HG03064 (cell line): ENCODE results near the gene F8.
"Not testable (repeated sequence)": the region's sequence is repeated elsewhere in the genome, so short reads cannot be mapped to it uniquely, and the experiment has no call there.

Source experiments
- ATAC-seq: cut with Tn5 transposase; IDR thresholded peaks from one replicate; pipeline ENCODE4 v1.9.1; 2021; ENCODE audit warnings: low read depth; ENCODE audit not compliant: unreplicated experiment

Gene F8

DNA sequence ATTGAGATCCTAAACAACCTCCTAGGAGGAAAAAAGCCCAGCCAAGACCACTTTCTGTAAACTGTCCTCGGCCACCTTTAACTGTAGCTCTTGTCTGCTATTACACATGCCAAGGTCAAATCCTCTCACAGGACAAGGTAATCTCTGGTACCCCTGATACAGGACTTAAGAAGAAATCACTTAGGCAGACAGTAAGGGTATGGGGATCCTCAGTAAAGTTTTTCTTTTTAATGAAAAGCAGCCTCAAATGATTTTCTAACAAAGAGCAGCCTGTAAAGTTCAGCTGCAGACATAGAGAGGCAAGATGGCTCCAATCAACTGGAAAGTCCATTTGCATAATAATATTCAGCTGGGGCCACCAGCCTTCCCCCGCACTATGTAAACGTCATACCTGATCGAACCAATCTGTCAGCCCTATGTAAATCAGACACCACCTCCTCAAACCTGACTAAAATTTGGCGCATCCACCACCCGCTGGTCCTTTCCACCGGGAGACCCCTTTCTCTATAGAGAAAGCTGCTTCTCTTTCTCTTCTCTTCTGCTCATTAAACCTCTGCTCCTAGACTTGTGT is 202.7 kb downstream of the F8 start:
- ATAC-seq, result no peak

DNA sequence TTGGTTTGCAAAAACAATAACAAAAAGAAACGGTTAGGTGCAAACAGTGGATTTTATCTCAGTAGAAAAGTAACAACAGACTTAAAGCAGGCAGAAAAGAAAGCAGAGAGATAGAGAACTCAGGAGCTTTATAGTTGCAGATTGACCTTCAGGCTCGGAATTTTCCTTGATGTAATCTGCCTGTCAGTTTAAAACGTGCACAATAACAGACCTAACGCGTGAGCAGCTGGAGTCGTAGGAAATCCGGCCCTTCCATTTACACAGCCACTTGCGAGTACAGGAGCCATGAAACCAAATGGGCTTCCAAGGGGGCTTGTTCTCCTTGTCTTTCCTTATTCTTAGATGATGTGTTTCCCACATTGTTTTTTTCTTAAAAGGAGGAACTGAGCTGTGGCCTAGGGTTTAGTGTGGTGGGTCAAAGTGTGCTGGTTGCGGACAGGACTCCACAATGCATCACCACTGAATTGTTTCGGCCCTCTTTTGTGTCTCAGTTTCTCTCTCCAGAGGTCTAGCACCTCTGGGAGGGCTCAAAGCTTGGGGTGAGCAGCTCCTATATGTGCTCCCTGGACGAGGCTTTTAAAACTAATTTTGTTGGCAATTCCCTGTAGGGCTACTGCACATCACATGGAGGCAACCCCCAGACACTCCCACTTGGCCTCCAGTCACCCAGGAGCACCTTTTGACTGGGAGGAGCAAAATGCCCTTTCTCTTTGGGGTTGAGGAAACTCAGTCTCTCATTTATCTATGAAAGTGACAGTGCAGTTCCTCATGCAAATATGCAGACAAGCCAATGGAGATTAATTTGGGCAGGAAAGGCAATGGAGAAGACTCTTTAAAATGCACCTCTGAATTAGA is 203.4 kb downstream of the F8 start:
- ATAC-seq, result no peak

DNA sequence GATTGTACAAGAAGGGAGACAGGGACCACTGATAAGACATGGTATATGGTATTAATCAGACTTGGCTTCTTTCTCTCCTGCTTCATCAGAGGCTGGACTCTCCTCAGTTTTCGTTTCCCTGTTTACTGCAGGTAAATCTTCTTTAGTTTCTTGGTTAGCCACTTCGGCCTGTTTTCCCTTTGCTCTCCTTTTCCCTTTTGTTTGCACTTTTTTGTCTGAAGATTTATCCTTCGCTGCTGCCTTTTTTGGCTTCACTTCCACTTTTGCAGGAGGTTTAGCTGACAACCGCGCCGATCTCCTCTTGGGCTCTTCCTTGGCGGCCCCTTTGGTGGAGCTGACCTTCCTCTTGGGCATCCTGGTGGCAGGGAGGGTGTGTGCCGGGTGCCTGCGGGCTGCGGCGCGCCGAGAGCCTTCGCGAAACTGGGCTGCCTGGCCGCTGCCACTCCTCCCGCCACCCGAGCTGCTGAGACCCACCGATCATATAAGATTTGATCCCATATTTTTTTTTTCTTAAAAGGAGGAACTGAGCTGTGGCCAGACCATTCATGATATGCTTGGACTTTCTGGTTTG is 205.4 kb downstream of the F8 start:
- ATAC-seq, result not testable (repeated sequence)

DNA sequence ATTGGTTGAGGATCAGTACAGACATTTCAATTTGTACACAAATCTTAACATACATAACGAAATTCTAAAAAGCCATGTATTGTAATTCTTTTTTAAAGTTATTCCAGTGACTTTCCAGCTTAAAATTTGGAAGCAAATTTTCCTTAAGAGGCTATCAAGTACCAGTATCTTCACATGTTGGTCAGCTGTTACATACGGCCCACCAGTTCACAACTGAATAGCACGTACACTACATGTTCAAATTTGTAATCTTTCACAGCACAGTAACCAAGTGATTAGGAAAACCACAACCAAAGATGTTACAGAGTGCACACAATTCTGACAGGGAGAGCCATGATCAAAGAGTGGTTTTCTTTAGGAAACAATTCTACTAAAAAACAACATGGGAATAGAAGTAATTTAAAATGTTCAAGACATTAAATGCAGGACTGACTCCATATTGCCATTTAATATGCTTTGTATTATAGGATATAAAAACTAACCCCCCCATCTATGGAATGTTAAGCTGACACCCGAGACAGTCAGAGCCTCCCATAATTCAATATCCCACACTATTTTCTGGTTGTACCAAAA is 206.1 kb downstream of the F8 start:
- not testable (repeated sequence) for ATAC-seq

DNA sequence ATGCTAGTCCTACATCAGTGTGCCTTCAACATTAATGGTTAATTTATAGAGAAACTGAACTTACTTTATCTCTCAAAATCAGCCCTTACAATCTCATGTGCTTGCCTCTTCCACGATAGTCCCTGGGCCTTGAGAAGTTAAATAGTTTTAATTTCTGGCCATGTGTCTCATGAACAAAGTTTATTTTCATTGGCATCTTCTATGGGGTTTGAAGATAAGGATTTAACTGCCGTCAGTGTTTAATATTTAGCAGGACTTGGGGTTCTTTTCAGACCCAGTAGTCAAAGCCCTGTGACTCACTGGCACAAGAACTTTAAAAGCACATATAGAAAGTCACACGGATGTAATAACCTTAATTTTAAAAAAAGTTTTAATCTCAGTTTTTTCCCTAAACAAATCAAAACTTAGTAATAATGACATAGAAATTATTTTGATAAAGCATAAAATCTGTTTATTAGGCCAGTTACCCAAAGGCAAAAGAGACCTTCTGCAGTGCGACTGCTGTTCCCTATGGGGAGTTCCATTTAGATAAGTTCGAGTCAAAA is 207.2 kb downstream of the F8 start:
- no peak for ATAC-seq

DNA sequence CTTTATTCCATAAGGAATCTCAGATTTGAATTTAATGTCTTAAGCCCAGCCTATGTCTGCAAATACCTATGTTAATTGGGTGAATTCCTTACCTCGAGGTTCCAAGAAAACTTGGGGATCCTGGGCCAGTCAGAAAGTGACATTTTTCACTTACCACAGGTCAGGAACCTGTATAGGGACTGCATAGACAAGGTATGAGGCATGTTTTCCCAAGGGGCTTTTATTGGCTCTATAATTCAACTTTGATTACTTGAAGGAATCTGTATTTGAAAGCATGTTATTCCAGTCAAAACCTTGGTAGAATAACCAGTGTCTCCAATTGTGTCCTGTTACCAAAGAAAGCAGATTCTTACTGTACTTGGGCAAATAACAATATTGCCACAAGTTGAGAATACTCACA is 208.7 kb downstream of the F8 start:
- no peak for ATAC-seq

DNA sequence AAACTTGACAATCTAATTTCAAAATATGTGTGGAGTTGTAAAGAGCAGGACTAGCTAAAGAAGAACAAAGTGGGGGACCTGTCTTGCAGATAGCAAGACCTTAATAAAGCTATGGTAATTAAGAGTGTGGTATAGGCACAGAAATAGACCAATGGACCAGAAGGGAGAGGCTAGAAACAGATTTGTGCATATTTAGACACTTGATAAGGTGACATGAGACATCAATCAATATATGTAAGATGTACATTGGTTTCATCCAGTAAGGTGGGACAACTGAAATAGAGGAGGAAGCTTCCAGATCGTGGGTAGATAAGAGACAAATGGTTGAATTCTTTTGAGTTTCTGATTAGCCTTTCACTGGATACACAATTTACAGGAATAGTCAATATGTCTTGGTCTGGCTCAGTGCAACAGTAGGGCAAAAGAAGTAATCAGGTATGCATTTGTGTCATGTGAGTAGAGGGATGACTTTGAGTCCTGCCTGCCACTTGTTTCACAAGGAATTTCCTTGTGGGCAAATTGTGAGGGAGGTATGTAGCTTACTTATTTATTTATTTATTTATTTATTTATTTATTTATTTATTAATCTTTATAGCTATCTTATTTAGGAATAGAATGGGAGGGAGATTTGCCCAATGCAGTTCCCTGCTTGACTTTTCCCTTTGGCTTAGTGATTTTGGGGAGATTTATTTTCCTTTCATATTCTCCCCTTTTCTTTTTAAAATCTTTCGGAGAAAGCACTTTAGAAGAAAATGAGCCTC is 210.0 kb downstream of the F8 start:
- ATAC-seq, result no peak

DNA sequence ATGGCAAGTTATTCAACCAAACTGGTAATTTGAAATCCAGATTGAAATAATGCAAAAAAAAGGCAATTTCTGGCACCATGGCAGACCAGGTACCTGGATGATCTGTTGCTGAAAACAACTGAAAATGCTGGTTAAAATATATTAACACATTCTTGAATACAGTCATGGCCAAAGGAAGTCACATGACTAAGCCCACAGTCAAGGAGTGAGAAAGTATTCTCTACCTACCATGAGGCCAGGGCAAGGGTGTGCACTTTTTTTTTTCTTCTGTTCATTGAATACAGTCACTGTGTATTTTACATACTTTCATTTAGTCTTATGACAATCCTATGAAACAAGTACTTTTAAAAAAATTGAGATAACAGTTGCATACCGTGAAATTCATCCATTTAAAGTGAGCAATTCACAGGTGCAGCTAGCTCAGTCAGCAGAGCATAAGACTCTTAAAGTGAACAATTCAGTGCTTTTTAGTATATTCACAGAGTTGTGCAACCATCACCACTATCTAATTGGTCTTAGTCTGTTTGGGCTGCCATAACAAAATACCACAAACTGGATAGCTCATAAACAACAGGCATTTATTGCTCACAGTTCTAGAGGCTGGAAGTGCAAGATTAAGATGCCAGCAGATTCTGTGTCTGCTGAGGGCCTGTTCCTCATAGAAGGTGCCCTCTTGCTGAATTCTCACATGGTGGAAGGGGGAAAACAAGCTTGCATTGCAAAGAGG is 212.4 kb downstream of the F8 start:
- no peak for ATAC-seq

DNA sequence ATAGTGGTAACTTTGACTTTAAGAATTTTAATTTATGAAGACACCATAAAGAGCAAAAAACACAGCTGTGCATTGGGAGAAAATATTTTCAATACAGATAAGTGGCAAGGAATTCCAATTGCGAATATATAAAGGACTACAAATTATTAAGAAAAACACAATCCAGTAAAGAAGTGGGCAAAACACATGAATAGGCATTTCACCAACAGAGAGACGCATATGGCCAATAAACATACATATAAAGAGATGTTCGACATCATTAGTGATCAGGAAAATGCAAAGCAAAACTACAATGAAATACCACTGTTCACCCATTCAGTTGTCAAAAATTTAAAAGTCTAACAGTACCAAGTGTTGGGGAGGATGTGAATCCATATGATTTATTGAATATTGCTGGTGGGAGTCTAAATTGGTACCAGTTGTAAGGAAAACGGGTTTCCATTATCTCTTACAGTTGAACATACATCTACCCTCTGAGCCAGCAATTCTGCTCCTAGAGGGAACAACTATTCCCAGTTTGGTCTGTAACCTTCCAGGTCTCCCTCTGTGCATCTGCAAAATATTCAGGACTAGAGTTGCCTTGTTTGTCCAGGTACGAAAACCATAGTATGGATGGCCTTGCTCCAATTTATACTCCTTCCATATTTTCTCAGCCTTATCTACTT is 215.6 kb downstream of the F8 start:
- ATAC-seq, result no peak

DNA sequence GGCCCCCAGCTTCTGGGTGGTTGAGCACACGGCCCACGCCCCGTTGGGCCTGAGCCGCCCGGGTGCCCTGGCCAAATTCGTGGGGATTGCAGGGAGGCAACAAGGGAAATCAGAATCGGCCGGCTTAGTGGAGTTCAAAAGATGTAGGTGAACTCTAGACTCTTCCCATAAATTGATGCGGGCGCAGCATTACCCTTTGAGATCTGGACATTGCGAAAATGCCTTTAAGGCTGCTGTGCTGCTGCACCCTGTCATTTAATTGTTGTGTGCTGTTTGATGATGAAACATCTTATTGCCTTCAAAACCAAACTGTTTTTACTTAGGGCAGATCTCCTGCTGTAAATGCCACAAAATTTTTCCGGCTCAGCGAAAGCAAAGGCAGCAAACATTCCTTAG is 216.8 kb downstream of the F8 start:
- ATAC-seq, result no peak

DNA sequence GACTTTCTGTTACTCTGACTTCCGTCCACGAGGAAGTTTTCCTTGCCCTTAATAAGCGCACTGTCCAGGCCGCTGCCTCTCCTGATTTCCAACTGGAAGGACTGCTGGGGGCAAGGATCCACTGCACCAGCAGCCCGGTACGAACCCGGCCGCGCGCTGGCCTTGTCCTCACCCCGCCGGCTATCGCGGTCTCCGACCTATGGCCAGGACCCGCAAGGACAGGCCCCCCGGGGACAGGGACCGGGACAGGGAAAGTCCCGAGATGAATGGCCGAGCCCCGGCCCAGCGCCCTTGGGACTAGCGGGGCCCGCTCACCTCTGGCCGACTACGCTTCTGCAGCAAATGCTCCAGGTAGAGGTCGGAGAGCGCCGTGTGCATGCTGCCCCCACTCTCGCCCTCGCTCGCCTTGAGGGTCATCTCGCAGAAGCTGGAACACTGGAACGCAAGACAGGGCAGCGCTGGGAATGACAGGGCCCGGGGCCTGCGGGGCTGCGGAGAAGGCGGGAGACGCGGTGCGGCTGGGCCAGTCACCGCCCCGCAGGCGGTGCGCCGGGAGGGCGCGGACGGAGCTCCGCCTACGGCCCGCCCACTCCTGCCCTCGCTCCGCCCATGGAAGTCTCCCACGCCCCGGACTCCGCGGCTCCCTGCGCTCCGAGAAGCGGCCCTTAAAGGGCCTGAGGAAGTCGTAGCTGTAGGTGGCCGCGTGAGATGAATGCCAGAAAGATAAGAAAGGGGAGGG is 217.4 kb downstream of the F8 start, which contains the start of gene MPP1:
TSS of gene MPP1 (minus strand) at position 529 of the 739 bp plus-strand sequence. CDS start at position 417, 112 bp downstream.
- ATAC-seq, result peak; percentile 90

DNA sequence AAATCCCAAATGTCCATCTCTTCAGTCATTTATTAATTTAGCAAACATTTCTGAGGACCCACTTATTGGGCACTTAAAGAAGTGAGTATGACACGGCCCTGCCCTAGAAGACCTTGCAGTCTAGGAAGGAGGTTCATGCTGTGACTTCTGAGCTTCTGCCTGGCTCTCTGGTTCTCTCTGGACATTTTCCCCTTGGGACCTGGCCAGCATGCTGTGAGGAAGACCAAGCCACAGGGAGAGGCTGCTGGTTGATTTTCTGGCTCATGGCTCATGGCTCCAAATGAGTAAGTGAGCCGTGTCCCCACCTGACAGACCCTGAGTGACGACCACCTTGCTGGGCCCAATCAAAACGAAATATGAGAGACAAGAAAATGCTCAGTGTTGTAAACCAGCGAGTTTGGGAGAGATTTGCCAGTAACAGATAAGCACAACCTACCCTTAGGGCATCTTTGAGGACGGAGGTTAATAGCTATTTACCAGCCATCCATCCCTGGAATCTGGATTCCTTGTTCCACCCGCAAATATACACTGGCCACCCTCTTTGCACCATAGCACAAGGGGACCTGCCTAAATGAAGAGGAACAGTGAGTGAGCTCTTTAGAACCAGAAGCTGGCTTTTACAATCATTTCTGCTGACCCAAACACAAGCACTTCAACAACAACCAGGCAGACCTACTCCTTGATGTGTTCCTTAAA is 218.1 kb downstream of the F8 start:
- no peak for ATAC-seq

DNA sequence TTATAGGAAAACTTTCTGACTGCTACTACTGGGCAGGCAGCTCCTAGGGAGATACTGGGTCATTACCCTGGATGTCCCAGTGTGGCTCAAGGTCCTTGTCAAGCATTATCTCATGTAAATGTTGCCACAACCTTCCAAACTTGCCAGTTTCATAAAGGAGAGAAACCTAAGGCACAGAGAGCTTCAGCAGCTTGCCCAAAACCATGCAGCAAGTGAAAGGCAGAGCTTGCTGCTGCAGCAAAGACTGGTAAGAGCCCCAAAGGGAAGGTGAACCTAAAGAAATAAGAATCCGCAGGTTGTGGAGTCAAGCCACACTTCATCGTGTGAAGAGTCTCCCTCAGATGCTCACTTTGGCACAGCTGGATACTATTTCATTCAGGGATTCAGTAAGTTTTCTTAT is 219.6 kb downstream of the F8 start:
- no peak for ATAC-seq

DNA sequence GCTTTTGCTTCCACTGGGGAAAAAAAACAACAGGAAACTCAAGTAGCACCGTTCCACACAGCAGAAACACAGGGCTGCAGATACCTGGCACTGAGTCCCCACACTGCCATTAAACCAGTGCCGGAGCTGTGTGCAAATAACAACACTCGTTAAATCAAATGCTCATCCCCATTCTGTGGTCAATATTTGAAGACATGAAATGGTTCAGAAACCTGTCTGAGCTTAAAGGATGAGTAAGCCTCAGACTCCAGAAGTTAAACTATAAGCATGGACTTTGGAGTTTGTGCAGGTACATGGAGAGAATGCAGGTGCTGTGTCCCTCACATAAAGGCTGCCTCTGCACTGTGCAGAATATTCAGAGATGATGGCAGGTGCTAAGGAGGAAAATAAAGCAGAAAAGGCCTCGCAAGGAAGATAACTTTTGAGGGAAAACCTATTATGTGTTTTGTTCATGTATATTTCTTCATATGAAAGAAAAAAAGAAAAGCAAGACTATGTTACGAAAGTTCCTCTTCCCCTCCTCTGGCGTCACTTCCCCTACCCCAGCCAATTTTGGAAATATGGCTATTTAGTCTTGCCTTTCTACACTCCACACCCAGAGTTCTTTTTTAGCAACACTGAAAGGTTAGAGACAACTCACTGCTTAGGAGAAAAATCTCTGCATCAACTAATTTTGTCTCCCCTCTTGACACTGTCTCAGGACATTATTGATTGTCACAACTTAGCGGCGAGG is 221.9 kb downstream of the F8 start:
- ATAC-seq, result no peak

DNA sequence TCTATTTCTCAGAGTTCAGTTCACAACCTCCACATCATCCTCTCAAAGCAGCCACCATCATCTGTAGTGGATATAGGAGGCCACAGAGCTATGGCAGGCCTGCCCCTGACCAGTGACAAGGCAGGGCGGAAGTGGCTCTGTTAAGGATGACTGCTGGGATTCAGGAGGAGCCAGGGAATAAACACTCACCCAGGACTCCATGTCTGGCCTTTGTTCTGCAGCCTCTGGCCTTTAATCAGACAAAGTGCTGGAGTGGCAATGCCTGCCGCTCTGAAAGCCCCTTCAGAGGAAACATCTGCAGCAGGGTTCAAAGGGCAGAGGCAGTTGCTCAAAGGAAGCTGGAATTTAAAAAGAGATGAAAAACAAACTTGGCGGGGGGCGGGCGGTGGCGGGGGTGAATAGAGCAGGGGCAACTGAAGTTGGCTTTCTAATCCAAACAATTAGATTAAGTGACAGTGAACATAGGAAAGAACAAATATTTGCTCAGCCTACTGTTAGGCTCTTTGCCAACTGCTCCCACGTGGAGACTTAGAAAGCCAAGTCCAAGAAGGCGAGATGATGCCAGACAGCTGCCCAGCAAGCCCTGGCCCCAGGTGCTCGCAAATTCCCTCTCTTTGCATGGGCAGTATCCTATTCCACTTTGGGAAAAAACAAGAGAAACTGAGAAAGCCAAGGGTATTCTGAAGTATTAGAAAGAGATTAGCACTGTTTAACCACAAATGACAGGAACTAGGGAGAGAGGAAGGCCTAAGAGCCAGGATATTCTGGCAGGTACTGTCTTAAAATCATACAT is 222.8 kb downstream of the F8 start:
- no peak for ATAC-seq

DNA sequence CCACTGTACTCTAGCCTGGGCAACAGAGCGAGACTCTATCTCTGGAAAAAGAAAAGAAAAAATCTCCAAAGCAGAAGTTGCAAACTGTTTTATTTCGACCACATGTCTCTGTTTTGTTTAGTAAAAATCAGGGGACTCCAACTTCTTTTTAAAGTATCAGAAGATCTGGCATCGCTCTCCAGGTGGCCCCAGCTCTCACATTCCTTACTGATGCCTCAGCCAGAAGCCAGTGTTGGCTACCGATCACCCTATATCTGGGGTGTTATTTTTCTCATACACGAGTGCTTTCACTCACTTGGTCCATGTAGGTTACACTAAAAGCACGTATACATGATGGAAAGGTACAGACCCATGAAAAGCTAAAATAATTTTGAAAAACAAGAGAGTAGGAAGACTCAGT is 225.5 kb downstream of the F8 start:
- no peak for ATAC-seq

DNA sequence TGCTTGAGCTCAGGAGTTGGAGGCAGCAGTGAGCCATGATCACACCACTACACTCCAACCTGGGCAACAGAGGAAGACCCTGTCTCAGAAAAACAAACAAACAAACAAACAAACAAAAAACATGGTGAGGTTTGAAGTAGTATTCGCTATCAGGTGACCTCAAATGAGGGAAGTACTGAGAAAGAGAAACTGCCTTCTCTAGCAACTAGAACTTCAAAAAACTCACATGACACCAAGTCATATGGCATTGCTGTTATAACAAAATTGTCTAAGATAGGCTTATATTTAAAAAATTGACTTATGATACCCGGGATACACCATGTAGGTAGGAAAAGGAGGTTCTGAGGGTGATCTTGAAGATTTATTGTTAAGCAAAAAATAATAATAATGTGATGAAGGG is 227.5 kb downstream of the F8 start:
- no peak for ATAC-seq
